Hepatocyte (in vitro differentiated cells): ENCODE measurements around the gene GHR.
"Not testable (repeated sequence)": the region's sequence is repeated elsewhere in the genome, so short reads cannot be mapped to it uniquely, and the experiment has no call there.

Experiments
- CTCF ChIP-seq: fragments of 200-600 bp; sonication (generic); IDR thresholded peaks from 2 replicates; pipeline ENCODE4 v1.5.1; 2016; ENCODE audit warnings: antibody characterized with exemption, mild to moderate bottlenecking; ENCODE audit not compliant: poor library complexity
- EZH2 ChIP-seq: fragments of 200-600 bp; sonication (generic); IDR thresholded peaks from 2 replicates; pipeline ENCODE4 v1.6.1; 2016; ENCODE audit warnings: antibody characterized with exemption, mild to moderate bottlenecking, borderline replicate concordance

DNA sequence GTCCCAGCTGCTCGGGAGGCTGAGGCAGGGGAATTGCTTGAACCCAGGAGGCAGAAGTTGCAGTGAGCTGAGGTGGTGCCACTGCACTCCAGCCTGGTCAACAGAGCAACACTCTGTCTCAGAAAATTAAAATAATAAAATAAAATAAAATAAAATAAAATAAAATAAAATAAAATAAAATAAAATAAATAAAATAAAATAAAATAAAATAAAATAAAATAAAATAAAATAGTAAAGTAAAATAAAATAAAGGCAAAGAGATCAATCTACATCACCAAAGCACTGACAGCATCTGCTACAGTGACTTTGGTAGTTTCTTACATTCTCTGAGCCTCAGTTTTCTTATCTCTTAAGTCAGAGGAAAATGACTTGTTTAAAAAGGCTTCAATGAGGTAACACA lies 152.7 kb downstream of the GHR start:
- not testable (repeated sequence) for TF ChIP-seq CTCF, EZH2
